Retinal pigment epithelial cell (primary cell): Measurements from ENCODE around the gene TPCN2.

Experiments used
- DNase-seq: peaks from one replicate; pipeline ENCODE4 v3.0.0-alpha.2; 2010; ENCODE audit warnings: low read depth
- H3K4me3 ChIP-seq: 2 replicates; pipeline ENCODE4 v1.5.1; 2011; ENCODE audit warnings: mild to moderate bottlenecking, low read length, control low read depth, moderate library complexity
- TF ChIP-seq, protein P1 (sequence below): conservative IDR thresholded peaks from 2 replicates; pipeline ENCODE4 v1.5.1; 2011; ENCODE audit warnings: low read depth, low read length, control low read depth, inconsistent platforms

The TPCN2 gene

DNA sequence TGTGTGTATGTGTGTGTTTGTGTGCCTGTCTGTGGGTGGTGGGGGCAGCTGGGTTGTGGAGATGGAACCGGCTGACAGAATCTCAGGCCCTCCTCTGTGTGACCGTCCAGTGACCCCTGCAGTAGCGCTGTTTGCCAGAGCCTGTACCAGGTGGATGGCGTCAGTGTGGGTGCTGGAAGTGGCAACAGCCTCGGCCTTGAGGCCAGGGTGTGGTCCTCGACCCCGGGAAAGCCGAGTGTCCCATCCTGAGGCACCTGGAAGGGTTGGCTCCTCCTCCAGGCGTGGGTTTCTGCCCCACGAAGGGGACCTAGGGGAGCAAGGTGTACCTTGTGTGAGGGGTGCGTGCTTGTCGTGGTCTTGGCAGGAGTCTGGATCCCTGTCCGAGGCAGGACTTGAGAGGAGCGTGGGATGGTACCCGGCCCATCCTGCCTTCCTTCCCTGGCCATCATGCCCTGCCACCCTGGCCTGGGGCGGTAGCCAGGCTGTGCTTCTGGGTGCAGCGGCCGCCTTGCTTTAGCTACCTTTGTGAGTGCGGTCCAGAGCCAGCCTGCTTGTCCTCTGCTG lies 16.5 kb downstream of the TPCN2 start:
- TF ChIP-seq, protein P1, sequence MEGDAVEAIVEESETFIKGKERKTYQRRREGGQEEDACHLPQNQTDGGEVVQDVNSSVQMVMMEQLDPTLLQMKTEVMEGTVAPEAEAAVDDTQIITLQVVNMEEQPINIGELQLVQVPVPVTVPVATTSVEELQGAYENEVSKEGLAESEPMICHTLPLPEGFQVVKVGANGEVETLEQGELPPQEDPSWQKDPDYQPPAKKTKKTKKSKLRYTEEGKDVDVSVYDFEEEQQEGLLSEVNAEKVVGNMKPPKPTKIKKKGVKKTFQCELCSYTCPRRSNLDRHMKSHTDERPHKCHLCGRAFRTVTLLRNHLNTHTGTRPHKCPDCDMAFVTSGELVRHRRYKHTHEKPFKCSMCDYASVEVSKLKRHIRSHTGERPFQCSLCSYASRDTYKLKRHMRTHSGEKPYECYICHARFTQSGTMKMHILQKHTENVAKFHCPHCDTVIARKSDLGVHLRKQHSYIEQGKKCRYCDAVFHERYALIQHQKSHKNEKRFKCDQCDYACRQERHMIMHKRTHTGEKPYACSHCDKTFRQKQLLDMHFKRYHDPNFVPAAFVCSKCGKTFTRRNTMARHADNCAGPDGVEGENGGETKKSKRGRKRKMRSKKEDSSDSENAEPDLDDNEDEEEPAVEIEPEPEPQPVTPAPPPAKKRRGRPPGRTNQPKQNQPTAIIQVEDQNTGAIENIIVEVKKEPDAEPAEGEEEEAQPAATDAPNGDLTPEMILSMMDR: no peak
- DNase-seq: no peak
- no peak overlapping the region for H3K4me3 ChIP-seq

DNA sequence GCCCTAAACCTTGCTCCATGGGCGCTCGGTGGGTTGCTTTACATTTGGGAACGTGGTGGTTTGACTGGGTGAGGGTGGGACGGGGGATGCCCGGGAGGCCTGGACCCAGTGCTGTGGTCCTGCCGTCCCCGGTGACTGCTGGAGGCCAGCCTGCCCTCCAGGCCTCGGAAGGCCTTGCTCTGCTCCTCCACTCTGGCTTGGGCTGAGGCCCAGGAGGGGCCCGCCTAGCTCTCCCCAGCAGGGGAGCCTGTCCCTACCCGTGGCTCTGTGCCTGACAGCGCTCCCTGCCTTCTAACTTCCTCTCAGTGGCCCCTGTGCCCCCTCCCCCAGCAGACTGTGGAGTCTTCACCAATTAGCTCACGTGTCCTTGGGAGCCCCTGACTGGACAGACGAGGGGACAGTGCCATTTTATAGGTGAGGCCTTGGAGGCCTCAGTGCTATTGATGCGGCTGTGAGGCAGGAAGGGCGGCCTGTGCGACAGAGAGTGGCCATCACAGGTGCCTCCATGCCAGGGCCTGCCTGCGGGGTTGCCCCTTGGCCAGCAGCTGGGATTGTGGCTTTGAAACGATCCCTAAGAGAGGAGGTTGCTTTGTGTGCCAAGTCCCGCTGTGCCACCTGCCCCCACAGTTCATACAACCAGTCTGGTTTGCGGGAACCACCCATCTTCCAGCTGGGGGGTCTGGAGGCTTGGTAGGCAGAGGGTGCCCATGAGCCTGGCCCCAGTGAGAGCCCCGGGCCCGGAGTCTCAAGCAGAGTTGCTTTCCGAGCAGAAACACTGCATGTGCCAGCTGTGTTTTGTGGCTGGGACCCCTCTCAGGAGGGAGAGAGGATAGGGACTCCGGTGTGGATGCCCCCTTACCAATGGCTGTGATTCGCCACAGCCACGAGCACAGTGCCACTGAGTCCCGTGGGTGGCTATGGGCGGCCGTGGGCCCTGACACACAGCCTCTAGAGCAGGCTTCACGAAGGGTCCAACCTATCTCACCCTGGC lies 17.7 kb downstream of the TPCN2 start:
- no peak overlapping the region for H3K4me3 ChIP-seq
- TF ChIP-seq, protein P1: no peak

DNA sequence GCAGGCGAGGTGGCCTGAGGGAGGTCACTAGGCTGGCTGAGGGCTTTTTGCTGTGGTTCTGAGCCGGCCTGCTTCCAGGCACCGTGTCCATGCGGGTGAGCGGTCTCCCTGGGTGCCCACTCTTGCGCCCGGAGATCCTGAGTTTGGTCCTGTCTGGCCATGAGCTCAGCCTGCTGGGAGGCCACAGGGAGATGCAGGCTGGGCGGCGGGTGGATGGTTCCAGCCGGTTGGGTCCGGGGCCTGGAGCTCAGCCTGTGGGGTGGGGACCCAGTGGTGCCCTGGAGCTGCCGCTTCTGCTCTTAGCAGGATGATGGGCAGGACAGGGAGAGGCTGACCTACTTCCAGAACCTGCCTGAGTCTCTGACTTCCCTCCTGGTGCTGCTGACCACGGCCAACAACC lies 18.5 kb downstream of the TPCN2 start:
- DNase-seq: no peak
- H3K4me3 ChIP-seq: no peak overlapping the region
- TF ChIP-seq, protein P1: no peak

More for the DNA sequence above, 17.7 kb downstream of the TPCN2 start:
- no peak for DNase-seq

DNA sequence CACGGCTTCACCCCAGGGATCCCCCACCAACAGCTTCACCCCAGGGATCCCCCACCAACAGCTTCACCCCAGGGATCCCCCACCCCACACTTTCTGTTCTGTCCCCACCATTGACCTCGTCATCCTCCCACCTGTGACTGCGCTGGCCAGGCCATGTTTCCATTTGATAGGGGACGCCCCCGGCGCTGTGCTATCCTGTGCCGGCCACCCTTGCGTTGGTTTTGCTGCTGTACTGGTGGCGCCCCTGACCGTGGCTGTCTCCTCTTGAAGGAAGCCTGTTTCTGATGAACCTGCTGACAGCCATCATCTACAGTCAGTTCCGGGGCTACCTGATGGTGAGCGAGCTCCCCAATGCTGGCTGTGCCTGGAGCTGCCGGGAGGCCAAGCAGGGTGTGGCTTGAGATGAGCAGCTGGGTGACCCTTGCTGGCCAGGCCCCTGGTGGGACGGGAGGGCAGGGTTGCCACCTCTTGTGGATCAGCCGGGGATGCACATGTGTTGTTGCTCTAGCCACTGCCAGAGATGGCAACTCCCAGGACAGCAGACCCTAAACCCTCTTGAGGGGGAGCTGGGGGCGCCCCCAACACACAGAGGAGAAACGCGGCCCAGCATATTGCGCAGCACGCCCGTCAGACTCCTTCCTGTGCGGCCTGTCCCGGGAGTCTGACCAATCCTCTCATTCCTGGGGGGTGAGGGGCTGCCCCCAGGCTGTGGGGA lies 22.5 kb downstream of the TPCN2 start:
- DNase-seq: no peak
- no peak overlapping the region for H3K4me3 ChIP-seq
- TF ChIP-seq, protein P1: no peak

DNA sequence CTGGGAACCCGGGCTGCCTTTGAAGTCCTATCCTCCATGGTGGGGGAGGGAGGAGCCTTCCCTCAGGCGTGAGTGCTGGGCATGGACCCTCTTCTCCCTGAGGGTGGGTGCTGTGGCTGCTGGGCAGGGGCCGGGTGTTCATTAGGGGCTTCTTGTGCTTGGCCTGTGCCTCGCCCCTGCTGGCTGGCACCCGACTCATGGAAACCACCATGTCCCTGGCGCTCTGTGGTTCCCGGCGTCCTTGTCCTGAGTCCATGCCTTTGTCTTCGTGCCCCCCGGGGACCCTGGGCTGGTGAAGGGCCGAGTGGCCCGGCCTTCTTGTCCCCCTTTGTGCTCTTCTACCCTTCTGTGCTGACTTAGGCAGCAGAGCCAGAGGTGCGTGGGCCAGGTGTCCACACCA lies 23.2 kb downstream of the TPCN2 start:
- TF ChIP-seq, protein P1: no peak
- no peak overlapping the region for H3K4me3 ChIP-seq
- DNase-seq: no peak

DNA sequence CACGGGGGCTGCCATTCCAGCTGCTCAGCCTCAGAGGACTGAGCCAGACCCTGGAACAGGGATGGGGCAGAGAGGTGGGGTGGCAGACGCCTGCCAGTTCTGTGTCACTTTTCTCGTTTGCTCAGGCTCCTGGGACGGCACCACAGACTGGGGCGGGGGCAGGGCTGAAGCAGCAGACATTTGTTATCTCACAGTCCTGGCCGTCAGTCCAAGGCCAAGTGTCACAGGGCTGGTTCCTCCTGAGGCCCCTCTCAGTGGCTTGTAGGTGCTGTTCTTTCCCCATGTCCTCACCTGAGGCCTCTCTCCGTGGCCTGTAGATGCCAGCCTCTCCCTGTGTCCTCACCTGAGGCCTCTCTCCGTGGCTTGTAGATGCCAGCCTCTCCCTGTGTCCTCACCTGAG lies 24.7 kb downstream of the TPCN2 start:
- no peak for DNase-seq
- no peak overlapping the region for H3K4me3 ChIP-seq
- TF ChIP-seq, protein P1: no peak
